H1 (cell line): ENCODE measurements around the gene VPS35. TPM values are rescaled to one million over a fixed set of nuclear protein-coding genes. Genes with fewer than 3 reads are reported as not detected.

Experiments
- ASH2L ChIP-seq: fragments of 200-600, 300-600 bp; sonication (generic); IDR thresholded peaks from one replicate; pipeline ENCODE4 v1.7.1; 2017; ENCODE audit warnings: low read length
- CHD1 ChIP-seq: IDR thresholded peaks from 2 replicates; pipeline ENCODE4 v1.6.1; 2012; ENCODE audit warnings: low read depth, low read length, improper control_type of control experiment
- CHD2 ChIP-seq: IDR thresholded peaks from 2 replicates; pipeline ENCODE4 v1.6.1; 2012; ENCODE audit warnings: low read length, improper control_type of control experiment
- HDAC2 ChIP-seq, 2 experiments: fragments of 300-600 bp in 1 of 2; sonication (generic) in 1 of 2; IDR thresholded peaks; 2 replicates each; pipeline ENCODE4 v1.6.1; 2011 to 2012; ENCODE audit warnings: low read depth in 2 of 2, low read length in 2 of 2, mild to moderate bottlenecking in 2 of 2, moderate library complexity in 2 of 2, borderline replicate concordance in 1 of 2, inconsistent platforms in 1 of 2
- KDM4A ChIP-seq: IDR thresholded peaks from one replicate; pipeline ENCODE4 v1.7.1; 2012; ENCODE audit warnings: low read depth, mild to moderate bottlenecking, moderate library complexity, low read length, inconsistent platforms; ENCODE audit not compliant: severe bottlenecking
- KDM5A ChIP-seq: fragments of 200-600 bp; IDR thresholded peaks from 2 replicates; pipeline ENCODE4 v1.7.1; 2012; ENCODE audit warnings: mild to moderate bottlenecking, low read length, inconsistent platforms, mixed read lengths
- PHF8 ChIP-seq: fragments of 200-600 bp; sonication (generic); conservative IDR thresholded peaks from 2 replicates; pipeline ENCODE4 v1.7.1; 2012; ENCODE audit warnings: low read depth, mild to moderate bottlenecking, inconsistent platforms, low read length, moderate library complexity
- POLR2A ChIP-seq, 2 experiments: IDR thresholded peaks; 1 replicate in 1 of 2; 2 replicates in 1 of 2; pipeline ENCODE4 v1.6.1; 2011; ENCODE audit warnings: low read depth in 2 of 2, low read length in 2 of 2, mild to moderate bottlenecking in 2 of 2; ENCODE audit errors: control extremely low read depth in 1 of 2
- RAD21 ChIP-seq, 2 experiments: IDR thresholded peaks in 1 of 2; conservative IDR thresholded peaks in 1 of 2; 2 replicates each; pipeline ENCODE4 v1.6.1; 2011; ENCODE audit warnings: low read depth in 2 of 2, low read length in 2 of 2, improper control_type of control experiment in 1 of 2, inconsistent platforms in 1 of 2, mild to moderate bottlenecking in 1 of 2, moderate library complexity in 1 of 2
- RNF2 ChIP-seq: fragments of 200-900, 300-1000 bp; sonication (generic); IDR thresholded peaks from 2 replicates; pipeline ENCODE4 v1.7.1; 2016; ENCODE audit warnings: borderline replicate concordance, low read depth, mild to moderate bottlenecking, antibody characterized with exemption, low read length; ENCODE audit not compliant: poor library complexity, severe bottlenecking; ENCODE audit errors: missing control alignments
- SIN3A ChIP-seq, 2 experiments: IDR thresholded peaks in 1 of 2; conservative IDR thresholded peaks in 1 of 2; 2 replicates each; pipeline ENCODE4 v1.6.1; 2011 to 2012; ENCODE audit warnings: low read length in 2 of 2, improper control_type of control experiment in 1 of 2, low read depth in 1 of 2, mild to moderate bottlenecking in 1 of 2
- SP1 ChIP-seq: IDR thresholded peaks from 2 replicates; pipeline ENCODE4 v1.6.1; 2011; ENCODE audit warnings: low read depth, low read length
- TAF7 ChIP-seq: optimal IDR thresholded peaks from 2 replicates; pipeline ENCODE3; 2011; ENCODE audit warnings: low read depth, mild to moderate bottlenecking, inconsistent platforms, low read length, moderate library complexity, borderline replicate concordance
- TBP ChIP-seq: IDR thresholded peaks from 2 replicates; pipeline ENCODE4 v1.6.1; 2011; ENCODE audit warnings: low read depth, low read length, improper control_type of control experiment
- polyA plus RNA-seq, 7 experiments: library from polyadenylated mRNA; depleted of rRNA in 3 of 7; stranded (reverse) in 5 of 7; unstranded in 2 of 7; fragments of >200 nt in 5 of 7; fragments of 200-250 nt in 2 of 7; gene quantifications; 1 replicate in 5 of 7; 2 replicates in 1 of 7; 4 replicates in 1 of 7; pipeline versions ENCODE4 v1.2.1 to v1.2.3, GENCODE V29; 2011 to 2013; ENCODE audit warnings: missing spikeins in 2 of 7, mixed read lengths in 2 of 7
- total RNA-seq: library from RNA; stranded (reverse); fragmentation: NEBNext Ultra II Directional; extraction: Animal tissue kit (Norgen Biotek cat#: 25700); gene quantifications from 2 replicates; pipeline ENCODE4 v1.2.1, GENCODE V29; 2021
- TF ChIP-seq, protein P1 (sequence below), 3 experiments: IDR thresholded peaks; 1 replicate in 2 of 3; 2 replicates in 1 of 3; pipeline versions ENCODE4 v1.5.1 to v1.6.1; 2011; ENCODE audit warnings: low read length in 3 of 3, mild to moderate bottlenecking in 3 of 3, inconsistent platforms in 2 of 3, low read depth in 1 of 3, moderate library complexity in 1 of 3; ENCODE audit not compliant: insufficient read depth in 1 of 3; ENCODE audit errors: control extremely low read depth in 1 of 3
- TF ChIP-seq, protein P2 (sequence below): IDR thresholded peaks from 2 replicates; pipeline ENCODE4 v1.6.1; 2012; ENCODE audit warnings: inconsistent platforms
- TF ChIP-seq, protein P3 (sequence below): IDR thresholded peaks from 2 replicates; pipeline ENCODE4 v1.6.1; 2011; ENCODE audit warnings: low read length, improper control_type of control experiment

VPS35 gene
- total and polyA plus RNA-seq, 2 of the 8 experiments (the other 6 are each of a cell fraction or from before 2014, with no cell fraction given) = 10.3 to 66.9 TPM

DNA sequence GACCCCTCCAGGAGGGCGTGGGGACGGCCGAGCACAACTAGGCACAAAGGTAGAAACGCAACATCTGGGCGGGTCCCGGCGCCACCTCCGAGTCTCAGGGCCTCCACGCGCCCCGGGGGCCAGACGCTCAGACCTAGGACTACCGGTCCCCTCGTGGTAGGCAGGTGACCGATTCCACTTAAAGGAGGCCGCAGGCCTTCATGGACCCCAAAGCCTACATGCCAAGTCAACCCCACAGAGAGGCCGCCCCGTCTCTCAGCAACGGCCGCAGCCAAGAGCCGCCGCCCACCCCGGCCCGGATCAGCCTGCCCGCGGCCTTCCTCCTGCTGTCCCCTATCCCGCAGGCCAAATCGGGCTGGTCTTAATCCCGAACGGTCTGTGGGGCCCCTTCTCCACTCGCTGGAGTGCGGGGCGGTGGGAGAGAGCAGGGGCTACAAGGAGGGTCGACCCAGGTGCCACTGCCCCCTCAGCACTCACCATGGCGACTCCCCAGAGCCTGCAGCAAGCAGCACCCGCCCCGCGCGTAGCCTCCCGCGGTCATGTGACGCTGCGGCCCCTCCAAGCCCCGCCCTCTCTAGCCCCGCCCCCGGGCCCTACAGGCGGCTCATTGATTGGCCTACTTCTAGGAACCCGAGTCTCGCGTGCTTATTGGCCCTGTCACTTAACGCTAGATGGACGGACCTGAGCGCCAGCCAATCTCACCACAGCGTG, at the start of gene VPS35 (continued):
- TF ChIP-seq, protein P1, sequence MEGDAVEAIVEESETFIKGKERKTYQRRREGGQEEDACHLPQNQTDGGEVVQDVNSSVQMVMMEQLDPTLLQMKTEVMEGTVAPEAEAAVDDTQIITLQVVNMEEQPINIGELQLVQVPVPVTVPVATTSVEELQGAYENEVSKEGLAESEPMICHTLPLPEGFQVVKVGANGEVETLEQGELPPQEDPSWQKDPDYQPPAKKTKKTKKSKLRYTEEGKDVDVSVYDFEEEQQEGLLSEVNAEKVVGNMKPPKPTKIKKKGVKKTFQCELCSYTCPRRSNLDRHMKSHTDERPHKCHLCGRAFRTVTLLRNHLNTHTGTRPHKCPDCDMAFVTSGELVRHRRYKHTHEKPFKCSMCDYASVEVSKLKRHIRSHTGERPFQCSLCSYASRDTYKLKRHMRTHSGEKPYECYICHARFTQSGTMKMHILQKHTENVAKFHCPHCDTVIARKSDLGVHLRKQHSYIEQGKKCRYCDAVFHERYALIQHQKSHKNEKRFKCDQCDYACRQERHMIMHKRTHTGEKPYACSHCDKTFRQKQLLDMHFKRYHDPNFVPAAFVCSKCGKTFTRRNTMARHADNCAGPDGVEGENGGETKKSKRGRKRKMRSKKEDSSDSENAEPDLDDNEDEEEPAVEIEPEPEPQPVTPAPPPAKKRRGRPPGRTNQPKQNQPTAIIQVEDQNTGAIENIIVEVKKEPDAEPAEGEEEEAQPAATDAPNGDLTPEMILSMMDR (IDR thresholded peaks at IDR 0.05; ENCODE audit: control extremely low read depth in 1 of 3, insufficient read depth in 1 of 3, low read depth in 1 of 3, low read length in 3 of 3) = peak in 2 of 3 experiments; percentile 64 to 69; a peak in 3 of 4 replicates
- TF ChIP-seq PHF8 = peak; percentile 92
- peak; percentile 43 to 69 for TF ChIP-seq POLR2A (IDR thresholded peaks at IDR 0.05; ENCODE audit: control extremely low read depth in 1 of 2, low read depth in 2 of 2, low read length in 2 of 2)
- TF ChIP-seq CHD1 = no peak
- TF ChIP-seq, protein P2, sequence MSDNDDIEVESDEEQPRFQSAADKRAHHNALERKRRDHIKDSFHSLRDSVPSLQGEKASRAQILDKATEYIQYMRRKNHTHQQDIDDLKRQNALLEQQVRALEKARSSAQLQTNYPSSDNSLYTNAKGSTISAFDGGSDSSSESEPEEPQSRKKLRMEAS = peak; percentile 5; the same call in 1 of the 2 replicates
- peak; percentile 15 for TF ChIP-seq TBP
- TF ChIP-seq RNF2 = no peak
- 0 out of 2 replicates have a peak, but pooled peaks have one; percentile 34 for TF ChIP-seq KDM5A
- TF ChIP-seq KDM4A = peak; percentile 45
- peak; percentile 34 for TF ChIP-seq TAF7
- peak in 1 of 2 experiments; percentile 90; a peak in 2 of 4 replicates for TF ChIP-seq SIN3A (conservative IDR thresholded peaks at IDR 0.05 in 1 of 2, IDR thresholded peaks at IDR 0.05 in 1 of 2; ENCODE audit: low read depth in 1 of 2, low read length in 2 of 2)
- TF ChIP-seq RAD21 (IDR thresholded peaks at IDR 0.05 in 1 of 2, conservative IDR thresholded peaks at IDR 0.05 in 1 of 2; ENCODE audit: low read depth in 2 of 2, low read length in 2 of 2) = peak; percentile 23 to 44; a peak in 2 of 4 replicates
- TF ChIP-seq CHD2 = peak; percentile 86
- TF ChIP-seq, protein P3, sequence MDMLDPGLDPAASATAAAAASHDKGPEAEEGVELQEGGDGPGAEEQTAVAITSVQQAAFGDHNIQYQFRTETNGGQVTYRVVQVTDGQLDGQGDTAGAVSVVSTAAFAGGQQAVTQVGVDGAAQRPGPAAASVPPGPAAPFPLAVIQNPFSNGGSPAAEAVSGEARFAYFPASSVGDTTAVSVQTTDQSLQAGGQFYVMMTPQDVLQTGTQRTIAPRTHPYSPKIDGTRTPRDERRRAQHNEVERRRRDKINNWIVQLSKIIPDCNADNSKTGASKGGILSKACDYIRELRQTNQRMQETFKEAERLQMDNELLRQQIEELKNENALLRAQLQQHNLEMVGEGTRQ = peak; percentile 89
- TF ChIP-seq ASH2L = peak; percentile 81
- TF ChIP-seq HDAC2 (IDR thresholded peaks at IDR 0.05; ENCODE audit: borderline replicate concordance in 1 of 2, low read depth in 2 of 2, low read length in 2 of 2) = peak in 1 of 2 experiments; percentile 38; a peak in 2 of 4 replicates
- 0 out of 2 replicates have a peak, but pooled peaks have one; percentile 86 for TF ChIP-seq SP1
